Testis (tissue), 3 donors: ENCODE data around the gene PDZD7. TPM values are rescaled to one million over a fixed set of nuclear protein-coding genes. Genes with fewer than 3 reads are reported as not detected.
A peak's percentile ranks its signal among the peaks of the same experiment; 100 is the strongest.

Source experiments
- DNase-seq: peaks from one replicate; pipeline ENCODE4 v3.0.0-alpha.2; 2019
- H3K27ac ChIP-seq, 2 donors: fragments of 200-600 bp; sonication (generic); one replicate each; pipeline ENCODE4 v1.5.1; 2019
- H3K27me3 ChIP-seq: fragments of 200-600 bp; sonication (generic); one replicate; pipeline ENCODE4 v1.5.1; 2019
- H3K36me3 ChIP-seq: fragments of 200-600 bp; sonication (generic); one replicate; pipeline ENCODE4 v1.5.1; 2017; ENCODE audit warnings: low read depth; ENCODE audit errors: missing control alignments
- H3K4me1 ChIP-seq: fragments of 200-600 bp; sonication (generic); one replicate; pipeline ENCODE4 v1.5.1; 2019
- H3K4me3 ChIP-seq, 2 donors: fragments of 200-600 bp; sonication (generic); one replicate each; pipeline ENCODE4 v1.5.1; 2017 to 2019
- H3K9me3 ChIP-seq: fragments of 200-600 bp; sonication (generic); one replicate; pipeline ENCODE4 v1.5.1; 2017
- CTCF ChIP-seq, 3 experiments: fragments of 450-650 bp in 2 of 3; fragments of 200-600 bp in 1 of 3; sonication (generic) in 1 of 3; IDR thresholded peaks; one replicate each; pipeline ENCODE4 v1.5.1; 2016 to 2019; ENCODE audit warnings: antibody characterized with exemption in 3 of 3, mild to moderate bottlenecking in 2 of 3, moderate library complexity in 1 of 3
- POLR2A ChIP-seq: fragments of 450-650 bp; IDR thresholded peaks from one replicate; pipeline ENCODE4 v1.6.1; 2017; ENCODE audit warnings: antibody characterized with exemption, mild to moderate bottlenecking, moderate library complexity
- WGBS, 2 donors: methylation state at CpG; one replicate each; pipeline ENCODE4 v1.1.5; 2018; 5-methylcytosine and 5-hydroxymethylcytosine counted together
- intact Hi-C: fragments of 100-400 bp; cut with DNase I; formaldehyde crosslinking; loops from one replicate; pipeline ENCODE4 v1.15.1; 2023; ENCODE audit warnings: low total_unique reads
- polyA plus RNA-seq: library from polyadenylated mRNA; stranded (reverse); fragments of 350-450 nt; fragmentation: Illumina TruSeq; extraction: RNeasy Lipid Tissue Mini Kit (QIAGEN cat#74804); gene quantifications from one replicate; pipeline ENCODE4 v1.2.3, GENCODE V29; 2014; ENCODE audit warnings: low read depth, low replicate concordance; ENCODE audit not compliant: insufficient read depth
- total RNA-seq, 2 donors: library from RNA; depleted of rRNA; stranded (reverse); fragments of >200 nt; gene quantifications; one replicate each; pipeline ENCODE4 v1.2.3, GENCODE V29; 2016

PDZD7 gene
- total and polyA plus RNA-seq, 3 donors from 2014 or later: 1.6 to 3.5 (median 2.2) TPM

GRCh38 chr10:100969187-100970075 lies 61.5 kb downstream of the PDZD7 start, which contains the start of gene SEMA4G:
Gene SEMA4G, plus strand, starts transcription at chr10:100969504. Its CDS starts 3,409 bp downstream, at chr10:100972913.
- intact Hi-C loops: no loop called here

GRCh38 chr10:100968863-100969186 lies 62.1 kb downstream of the PDZD7 start:
- no peaks in the 10 kb centered on the region for H3K27me3 ChIP-seq
- 21 to 25% methylated on average over 7 to 9 of the region's 9 CpGs for WGBS, 2 donors
- peak overlapping the region; percentile 52 to 63 for H3K4me3 ChIP-seq
- no peak for DNase-seq
- no peaks in the 10 kb centered on the region for H3K36me3 ChIP-seq
- H3K4me1 ChIP-seq: peaks cover 21% of the 10 kb centered on the region
- no peak for TF ChIP-seq POLR2A
- no peak for TF ChIP-seq CTCF (IDR thresholded peaks at IDR 0.05)
- H3K9me3 ChIP-seq: no peaks in the 10 kb centered on the region
- no peak overlapping the region for H3K27ac ChIP-seq
- intact Hi-C loops: no loop called here

More at GRCh38 chr10:100969187-100970075, 61.5 kb downstream of the PDZD7 start, which contains the start of gene SEMA4G:
- H3K9me3 ChIP-seq: no peaks in the 10 kb centered on the region
- peak; percentile 58 for DNase-seq
- no peaks in the 10 kb centered on the region for H3K36me3 ChIP-seq
- TF ChIP-seq CTCF (IDR thresholded peaks at IDR 0.05) (peak; percentile 44 to 71 (median 61)), POLR2A (no peak)
- H3K4me1 ChIP-seq: peaks cover 21% of the 10 kb centered on the region
- H3K27me3 ChIP-seq: no peaks in the 10 kb centered on the region
- H3K27ac ChIP-seq: peak within 1 kb of the TSS in 1 of 2 donors; percentile 11
- WGBS, 2 donors: 1% methylated on average over 15 to 69 of the region's 70 CpGs
- H3K4me3 ChIP-seq: peak within 1 kb of the TSS; percentile 52 to 63

- DNase-seq: no peak
- intact Hi-C loops: no loop called here
- Histone ChIP-seq H3K27me3 (no peaks in the 10 kb centered on the region), H3K4me1 (peaks cover 21% of the 10 kb centered on the region), H3K9me3 (no peaks in the 10 kb centered on the region), H3K36me3 (no peaks in the 10 kb centered on the region), H3K4me3 (no peak overlapping the region), H3K27ac (no peak overlapping the region)
- WGBS, 2 donors: 81 to 92% methylated on average over 2 of the region's 2 CpGs
- TF ChIP-seq CTCF (IDR thresholded peaks at IDR 0.05) (no peak), POLR2A (no peak)
Observed at GRCh38 chr10:100968062-100968736, 62.7 kb downstream of the PDZD7 start.

DNA sequence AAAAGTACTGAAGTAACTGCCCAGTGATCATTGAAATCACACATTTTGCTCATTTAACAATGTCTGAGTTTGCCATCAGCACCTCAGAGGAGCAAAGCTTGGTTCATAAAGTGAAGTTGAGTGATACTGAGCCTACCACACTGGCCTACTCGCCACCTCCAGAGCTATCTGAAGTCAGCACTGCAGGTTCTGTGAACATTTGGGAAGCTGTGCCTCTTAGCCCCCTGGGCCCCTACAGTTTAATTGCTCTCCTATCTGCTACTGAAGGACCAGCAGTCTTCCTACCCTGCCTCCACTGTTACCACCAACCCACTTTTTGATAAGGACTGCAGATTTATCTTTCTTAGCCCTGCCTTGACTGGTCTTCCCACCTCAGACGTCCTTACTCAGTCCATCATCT lies 63.6 kb downstream of the PDZD7 start:
- no peak for DNase-seq
- H3K4me1 ChIP-seq: peaks cover 21% of the 10 kb centered on the region
- H3K36me3 ChIP-seq: no peaks in the 10 kb centered on the region
- intact Hi-C loops: no loop called here
- no peak overlapping the region for H3K27ac ChIP-seq
- WGBS, 2 donors: 80 to 85% methylated on average over 2 of the region's 2 CpGs
- H3K9me3 ChIP-seq: no peaks in the 10 kb centered on the region
- no peak for TF ChIP-seq POLR2A
- no peak for TF ChIP-seq CTCF (IDR thresholded peaks at IDR 0.05)
- no peaks in the 10 kb centered on the region for H3K27me3 ChIP-seq
- H3K4me3 ChIP-seq: no peak overlapping the region
